Endothelial cell of umbilical vein (primary cell): Measurements from ENCODE around the gene ETF1. TPM values are rescaled to one million over a fixed set of nuclear protein-coding genes. Genes with fewer than 3 reads are reported as not detected.

Source experiments
- BruUV-seq: library from RNA; stranded (reverse); fragments of 400-500 nt; replicated peaks from 2 replicates; lab custom pipeline; 2021; lab: Mats Ljungman, UMichigan
- CTCF ChIA-PET: fragments of 300-600, 350-600 bp; sonication (Branson Sonifier 250); formaldehyde crosslinking; loops from one replicate; lab custom pipeline; 2021; ENCODE audit warnings: antibody characterized with exemption, inconsistent platforms; lab: Charles Lee
- POLR2A ChIA-PET: fragments of 300-600, 350-600 bp; sonication (Branson Sonifier 250); formaldehyde crosslinking; loops from one replicate; lab custom pipeline; 2021; ENCODE audit warnings: antibody characterized with exemption, inconsistent platforms; lab: Charles Lee
- DNase-seq: peaks from one replicate; pipeline ENCODE4 v3.0.0-alpha.2; 2011; ENCODE audit warnings: low read depth, low spot score
- FAIRE-seq: peaks from 2 replicates; lab custom pipeline; 2011; peaks lifted over from hg19 to GRCh38; lab: Jason Lieb, UNC
- H2AFZ ChIP-seq: 2 replicates; pipeline ENCODE4 v1.6.0; 2012; ENCODE audit warnings: low read depth, low read length, control low read depth, inconsistent platforms
- H3K27ac ChIP-seq: 2 replicates; pipeline ENCODE4 v1.5.1; 2011; ENCODE audit warnings: low read depth, mild to moderate bottlenecking, control low read depth, low read length, moderate library complexity; ENCODE audit not compliant: insufficient read depth
- H3K27me3 ChIP-seq, 2 experiments: 2 replicates each; pipeline versions ENCODE4 v1.6.0 to v1.6.1; 2011; ENCODE audit warnings: low read length in 2 of 2, mixed read lengths in 1 of 2; ENCODE audit not compliant: control insufficient read depth in 2 of 2, insufficient read depth in 2 of 2
- H3K36me3 ChIP-seq, 2 experiments: 2 replicates in 1 of 2; 3 replicates in 1 of 2; pipeline ENCODE4 v1.5.1; 2011; ENCODE audit warnings: low read length in 2 of 2, mild to moderate bottlenecking in 1 of 2, moderate library complexity in 1 of 2; ENCODE audit not compliant: control insufficient read depth in 2 of 2, insufficient read depth in 2 of 2; ENCODE audit errors: extremely low read depth in 1 of 2
- H3K4me1 ChIP-seq: 3 replicates; pipeline ENCODE4 v1.5.1; 2011; ENCODE audit warnings: mild to moderate bottlenecking, low read length; ENCODE audit not compliant: control insufficient read depth, insufficient read depth; ENCODE audit errors: extremely low read depth
- H3K4me2 ChIP-seq: 2 replicates; pipeline ENCODE4 v1.6.1; 2011; ENCODE audit warnings: low read length, control low read depth, mixed read lengths; ENCODE audit not compliant: insufficient read depth
- H3K4me3 ChIP-seq, 3 experiments: fragments of 200-600 bp in 1 of 3; sonication (generic), shearing (Covaris generic) in 1 of 3; replicated peaks in 1 of 3; 2 replicates each; pipeline ENCODE4 v1.5.1; 2011 to 2016; ENCODE audit warnings: control low read depth in 3 of 3, low read length in 3 of 3, mild to moderate bottlenecking in 2 of 3, inconsistent platforms in 1 of 3, low read depth in 1 of 3, moderate library complexity in 1 of 3; ENCODE audit not compliant: insufficient read depth in 1 of 3
- H3K79me2 ChIP-seq: 2 replicates; pipeline ENCODE4 v1.6.0; 2012; ENCODE audit warnings: low read length, inconsistent platforms; ENCODE audit not compliant: control insufficient read depth, insufficient read depth
- H3K9ac ChIP-seq: replicated peaks from 2 replicates; pipeline ENCODE3; 2011; ENCODE audit warnings: low read length, control low read depth; ENCODE audit not compliant: insufficient read depth; ENCODE audit errors: extremely low read depth
- H3K9me1 ChIP-seq: replicated peaks from 3 replicates; pipeline ENCODE4 v1.6.0; 2011; ENCODE audit warnings: mild to moderate bottlenecking, low read length; ENCODE audit not compliant: control insufficient read depth, insufficient read depth; ENCODE audit errors: extremely low read depth
- H3K9me3 ChIP-seq: replicated peaks from 2 replicates; pipeline ENCODE4 v1.5.1; 2012; ENCODE audit warnings: low read length, inconsistent platforms; ENCODE audit not compliant: control insufficient read depth, insufficient read depth
- H4K20me1 ChIP-seq: replicated peaks from 2 replicates; pipeline ENCODE3; 2011; ENCODE audit warnings: mild to moderate bottlenecking, low read length; ENCODE audit not compliant: control insufficient read depth, insufficient read depth; ENCODE audit errors: extremely low read depth
- EZH2 ChIP-seq: IDR thresholded peaks from 2 replicates; pipeline ENCODE4 v1.6.1; 2012; ENCODE audit warnings: borderline replicate concordance, low read depth, mild to moderate bottlenecking, moderate library complexity, low read length, inconsistent platforms; ENCODE audit not compliant: severe bottlenecking
- FOS ChIP-seq: IDR thresholded peaks from 2 replicates; pipeline ENCODE4 v1.6.1; 2011; ENCODE audit warnings: mild to moderate bottlenecking, low read length, moderate library complexity, borderline replicate concordance; ENCODE audit not compliant: insufficient read depth
- GATA2 ChIP-seq: IDR thresholded peaks from 2 replicates; pipeline ENCODE4 v1.7.0; 2011; ENCODE audit warnings: low read depth, mild to moderate bottlenecking, moderate library complexity, mixed read lengths, low read length; ENCODE audit not compliant: insufficient read length, insufficient read depth
- JUN ChIP-seq: IDR thresholded peaks from 2 replicates; pipeline ENCODE4 v1.6.1; 2011; ENCODE audit warnings: borderline replicate concordance, low read depth; ENCODE audit not compliant: insufficient read length, insufficient read depth
- MYC ChIP-seq: IDR thresholded peaks from one replicate; pipeline ENCODE4 v1.6.1; 2011; ENCODE audit warnings: mild to moderate bottlenecking, low read depth, low read length
- POLR2A ChIP-seq: IDR thresholded peaks from 2 replicates; pipeline ENCODE4 v1.6.1; 2012; ENCODE audit warnings: low read depth, mild to moderate bottlenecking, control low read depth, low read length
- POLR2AphosphoS5 ChIP-seq: IDR thresholded peaks from 2 replicates; pipeline ENCODE4 v1.6.1; 2012; ENCODE audit warnings: low read depth, mild to moderate bottlenecking, control low read depth, low read length, moderate library complexity; ENCODE audit not compliant: insufficient read depth
- dilution Hi-C: fragments of 300-500 bp; cut with MboI; formaldehyde crosslinking; loops from one replicate; pipeline ENCODE4 v1.15.0; 2019; ENCODE audit warnings: low sequenced_read_pairs; ENCODE audit not compliant: extremely low pct_ligation_motif_present
- intact Hi-C: fragments of 100-400 bp; cut with micrococcal nuclease; formaldehyde crosslinking; loops from one replicate; pipeline ENCODE4 v1.10.0; 2022
- polyA plus RNA-seq, 4 experiments: library from polyadenylated mRNA; depleted of rRNA in 3 of 4; stranded (reverse) in 3 of 4; unstranded in 1 of 4; fragments of >200 nt; gene quantifications; 2 replicates each; pipeline versions ENCODE4 v1.2.1 to v1.2.3, GENCODE V29; 2011 to 2012; ENCODE audit warnings: missing spikeins in 1 of 4
- total RNA-seq: library from RNA; stranded (reverse); gene quantifications from 2 replicates; pipeline ENCODE4 v1.2.3, GENCODE V29; 2021
- TF ChIP-seq, protein P1 (sequence below): IDR thresholded peaks from 2 replicates; pipeline ENCODE4 v1.6.1; 2011; ENCODE audit not compliant: insufficient read depth, insufficient read length
- TF ChIP-seq, protein P2 (sequence below), 2 donors: IDR thresholded peaks; 1 replicate in 1 of 2; 2 replicates in 1 of 2; pipeline ENCODE4 v1.5.1; 2011; ENCODE audit warnings: low read length in 2 of 2, mild to moderate bottlenecking in 2 of 2, moderate library complexity in 2 of 2, control low read depth in 1 of 2, inconsistent platforms in 1 of 2, low read depth in 1 of 2; ENCODE audit not compliant: insufficient read depth in 1 of 2; ENCODE audit errors: extremely low read depth in 1 of 2

The ETF1 gene
- total and polyA plus RNA-seq, 2 donors (not counting 3 experiments of a cell fraction or from before 2014, with no cell fraction given), result 32.9 to 114 TPM

DNA sequence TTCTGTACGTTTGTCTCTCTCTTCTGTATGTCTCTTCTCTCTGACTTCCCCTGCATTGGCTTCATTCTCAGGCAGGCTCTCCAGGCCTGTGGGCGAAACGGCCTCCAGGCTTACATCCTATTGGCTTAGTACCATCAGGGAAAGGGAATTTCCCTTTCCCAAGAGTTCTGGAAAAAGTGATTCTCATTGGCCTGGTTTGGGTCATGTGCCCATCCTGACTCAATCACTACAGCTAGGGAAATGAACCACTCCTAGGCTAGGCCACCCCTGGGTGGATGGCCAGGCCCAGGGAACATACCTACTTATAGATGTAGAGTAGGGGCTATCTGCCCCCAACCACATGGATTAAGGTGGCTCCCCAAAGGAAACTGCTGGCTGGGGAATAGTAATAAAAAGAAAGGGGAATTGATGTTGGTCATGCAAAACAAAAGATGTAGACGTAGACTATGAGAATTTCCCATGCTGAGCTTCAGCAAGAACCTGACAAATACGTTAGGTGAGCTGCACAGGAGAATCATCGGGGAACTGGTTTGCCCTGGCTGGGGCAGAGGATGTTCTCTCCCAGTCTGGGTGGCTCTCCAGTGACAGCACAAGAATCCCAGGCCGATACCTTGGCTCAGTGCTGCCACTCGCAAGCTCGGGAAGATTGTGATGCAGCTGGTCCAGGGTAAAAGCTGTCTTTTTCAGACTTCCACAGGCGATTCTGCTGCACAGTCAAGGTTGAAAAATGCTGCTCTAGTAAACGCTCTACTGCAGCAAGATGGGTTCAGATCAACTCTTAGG lies 81.5 kb downstream of the ETF1 start:
- ChIA-PET POLR2A (no interaction called here), CTCF (interaction anchor here (1.0 to 2.2 kb wide), 4 partner anchors 12 to 83 kb away, joined by 3 to 13 read pairs (median 6); no protein-coding TSS in a partner anchor)
- H3K27me3 ChIP-seq, result no peaks in the 10 kb centered on the region
- peak; percentile 86 for FAIRE-seq
- no peak for TF ChIP-seq GATA2
- TF ChIP-seq, protein P1, sequence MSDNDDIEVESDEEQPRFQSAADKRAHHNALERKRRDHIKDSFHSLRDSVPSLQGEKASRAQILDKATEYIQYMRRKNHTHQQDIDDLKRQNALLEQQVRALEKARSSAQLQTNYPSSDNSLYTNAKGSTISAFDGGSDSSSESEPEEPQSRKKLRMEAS, result peak; percentile 72
- H3K79me2 ChIP-seq, result peaks cover 2% of the 10 kb centered on the region
- no peaks in the 10 kb centered on the region for H4K20me1 ChIP-seq
- dilution Hi-C loops, result no loop called here
- H3K9me1 ChIP-seq, result no peaks in the 10 kb centered on the region
- DNase-seq, result peak; percentile 64
- H3K9ac ChIP-seq, result no peak overlapping the region
- H3K36me3 ChIP-seq, result no peaks in the 10 kb centered on the region
- H3K4me1 ChIP-seq, result peaks cover 23% of the 10 kb centered on the region
- BruUV-seq, result no TSS peak
- intact Hi-C loops, result no loop called here
- H3K9me3 ChIP-seq, result no peaks in the 10 kb centered on the region
- peak overlapping the region; percentile 0 for H2AFZ ChIP-seq
- H3K4me3 ChIP-seq, result no peak overlapping the region
- no peak overlapping the region for H3K4me2 ChIP-seq
- H3K27ac ChIP-seq, result no peak overlapping the region

DNA sequence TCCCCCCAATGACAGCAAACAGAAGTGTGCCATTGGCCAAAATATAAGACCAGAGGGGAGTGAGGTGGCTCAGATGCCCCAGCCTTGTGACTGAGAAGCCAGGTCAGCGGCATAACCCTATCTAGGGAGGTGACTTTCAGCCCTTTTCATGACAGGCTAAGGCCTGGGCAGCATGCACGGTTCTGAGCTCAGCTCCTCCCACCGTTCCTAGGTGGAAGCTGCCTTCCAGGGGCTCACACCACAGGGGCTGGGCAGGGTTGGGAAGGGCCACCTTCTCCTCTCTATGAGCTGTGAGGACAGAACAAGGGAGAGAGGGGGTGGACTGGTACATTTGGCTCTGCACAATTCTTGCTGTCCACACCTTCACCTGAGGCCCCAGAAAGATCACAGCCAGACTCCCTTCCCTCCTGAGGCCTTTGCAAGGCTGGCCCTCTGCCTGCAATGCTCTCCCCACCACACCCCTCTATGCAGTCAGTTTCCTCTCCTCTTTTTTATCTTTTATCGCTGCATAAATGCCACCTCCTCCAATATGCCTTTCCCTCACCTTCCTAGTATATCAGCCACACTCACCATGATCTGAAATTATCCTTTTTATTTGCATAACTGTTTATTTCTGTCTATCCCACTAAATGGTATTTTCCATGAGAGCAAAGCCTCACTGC lies 82.9 kb downstream of the ETF1 start:
- FAIRE-seq, result no peak

More for the DNA sequence above, 82.9 kb downstream of the ETF1 start:
- BruUV-seq, result no TSS peak
- intact Hi-C loops, result no loop called here
- CTCF ChIA-PET, result interaction anchor here (1.9 to 6.1 kb wide), 2 partner anchors 43 kb away, joined by 13 to 59 read pairs; no protein-coding TSS in a partner anchor
- TF ChIP-seq EZH2 (no peak), POLR2AphosphoS5 (no peak), FOS (no peak), MYC (no peak), POLR2A (no peak), GATA2 (no peak), JUN (no peak)
- TF ChIP-seq, protein P2, sequence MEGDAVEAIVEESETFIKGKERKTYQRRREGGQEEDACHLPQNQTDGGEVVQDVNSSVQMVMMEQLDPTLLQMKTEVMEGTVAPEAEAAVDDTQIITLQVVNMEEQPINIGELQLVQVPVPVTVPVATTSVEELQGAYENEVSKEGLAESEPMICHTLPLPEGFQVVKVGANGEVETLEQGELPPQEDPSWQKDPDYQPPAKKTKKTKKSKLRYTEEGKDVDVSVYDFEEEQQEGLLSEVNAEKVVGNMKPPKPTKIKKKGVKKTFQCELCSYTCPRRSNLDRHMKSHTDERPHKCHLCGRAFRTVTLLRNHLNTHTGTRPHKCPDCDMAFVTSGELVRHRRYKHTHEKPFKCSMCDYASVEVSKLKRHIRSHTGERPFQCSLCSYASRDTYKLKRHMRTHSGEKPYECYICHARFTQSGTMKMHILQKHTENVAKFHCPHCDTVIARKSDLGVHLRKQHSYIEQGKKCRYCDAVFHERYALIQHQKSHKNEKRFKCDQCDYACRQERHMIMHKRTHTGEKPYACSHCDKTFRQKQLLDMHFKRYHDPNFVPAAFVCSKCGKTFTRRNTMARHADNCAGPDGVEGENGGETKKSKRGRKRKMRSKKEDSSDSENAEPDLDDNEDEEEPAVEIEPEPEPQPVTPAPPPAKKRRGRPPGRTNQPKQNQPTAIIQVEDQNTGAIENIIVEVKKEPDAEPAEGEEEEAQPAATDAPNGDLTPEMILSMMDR (IDR thresholded peaks at IDR 0.05; ENCODE audit: extremely low read depth in 1 of 2, insufficient read depth in 1 of 2, low read depth in 1 of 2, low read length in 2 of 2), result no peak
- TF ChIP-seq, protein P1, result no peak
- no peak overlapping the region for H3K4me3 ChIP-seq
- H3K27ac ChIP-seq, result no peak overlapping the region
- dilution Hi-C loops, result no loop called here
- DNase-seq, result peak; percentile 0
- H3K79me2 ChIP-seq, result no peaks in the 10 kb centered on the region
- H4K20me1 ChIP-seq, result no peaks in the 10 kb centered on the region
- H3K36me3 ChIP-seq, result no peaks in the 10 kb centered on the region
- POLR2A ChIA-PET, result no interaction called here
- no peak overlapping the region for H3K9ac ChIP-seq
- peaks cover 17% of the 10 kb centered on the region for H3K4me1 ChIP-seq
- no peaks in the 10 kb centered on the region for H3K9me1 ChIP-seq
- no peaks in the 10 kb centered on the region for H3K9me3 ChIP-seq
- no peak overlapping the region for H2AFZ ChIP-seq
- no peaks in the 10 kb centered on the region for H3K27me3 ChIP-seq
- no peak overlapping the region for H3K4me2 ChIP-seq
